ENCODE data around the gene GAS1. TPM values are rescaled to one million over a fixed set of nuclear protein-coding genes. Genes with fewer than 3 reads are reported as not detected.

Gene GAS1
- total RNA-seq, 1 experiment from 2014 or later = 12.4 TPM

GRCh38 chr9:86907346-86907745 is 40.0 kb downstream of the GAS1 start:
- DNase-seq = no peak
- no peaks in the 10 kb centered on the region for H3K9me3 ChIP-seq
- no peaks in the 10 kb centered on the region for H3K36me3 ChIP-seq
- no peak overlapping the region for H3K4me3 ChIP-seq
- H3K27me3 ChIP-seq = no peaks in the 10 kb centered on the region

- H3K4me3 ChIP-seq = no peak overlapping the region
- H3K36me3 ChIP-seq = no peaks in the 10 kb centered on the region
- H3K27me3 ChIP-seq = no peaks in the 10 kb centered on the region
- H3K9me3 ChIP-seq = no peaks in the 10 kb centered on the region
- DNase-seq = no peak
Measured at GRCh38 chr9:86903734-86904085, 43.6 kb downstream of the GAS1 start.

GRCh38 chr9:86902991-86903733 is 44.1 kb downstream of the GAS1 start:
- Histone ChIP-seq H3K27me3 (no peaks in the 10 kb centered on the region), H3K36me3 (no peaks in the 10 kb centered on the region), H3K4me3 (no peak overlapping the region), H3K9me3 (no peaks in the 10 kb centered on the region)
- no peak for DNase-seq

- no peaks in the 10 kb centered on the region for H3K9me3 ChIP-seq
- H3K27me3 ChIP-seq = no peaks in the 10 kb centered on the region
- no peak for DNase-seq
- no peaks in the 10 kb centered on the region for H3K36me3 ChIP-seq
- no peak overlapping the region for H3K4me3 ChIP-seq
Measured at GRCh38 chr9:86902586-86902985, 44.7 kb downstream of the GAS1 start.

- H3K4me3 ChIP-seq = no peak overlapping the region
- H3K9me3 ChIP-seq = no peaks in the 10 kb centered on the region
- H3K27me3 ChIP-seq = no peaks in the 10 kb centered on the region
- H3K36me3 ChIP-seq = no peaks in the 10 kb centered on the region
- DNase-seq = no peak
Measured at GRCh38 chr9:86902176-86902575, 45.1 kb downstream of the GAS1 start.

DNA sequence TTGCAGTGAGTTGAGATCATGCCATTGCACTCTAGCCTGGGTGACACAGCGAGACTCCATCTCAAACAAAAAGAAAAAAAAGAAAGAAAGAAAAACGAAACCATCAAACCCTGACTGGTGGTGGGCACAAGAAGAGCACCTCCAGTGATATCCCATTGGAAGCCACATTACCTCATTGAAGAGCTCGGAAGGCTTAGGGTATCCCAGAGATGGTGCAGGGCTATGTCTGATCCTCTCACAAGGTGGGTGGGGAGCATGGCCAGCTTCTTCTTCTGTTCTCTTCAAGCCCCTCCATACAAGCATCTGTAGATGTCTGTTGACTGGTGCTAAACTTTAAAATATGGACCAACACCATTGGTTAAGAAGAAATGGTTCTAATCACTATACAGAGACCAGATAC is 45.8 kb downstream of the GAS1 start:
- Histone ChIP-seq H3K4me3 (no peak overlapping the region), H3K36me3 (no peaks in the 10 kb centered on the region), H3K9me3 (no peaks in the 10 kb centered on the region), H3K27me3 (no peaks in the 10 kb centered on the region)
- DNase-seq = no peak

Data from MG63 (cell line).